ENCODE results near the gene PLK2.

GRCh38 chr5:58447226-58447625, 12.7 kb downstream of the PLK2 start:
- TF ChIP-seq POLR2AphosphoS5 (IDR thresholded peaks at IDR 0.05; ENCODE audit: low read depth, low read length) (no peak), TAF1 (IDR thresholded peaks at IDR 0.05; ENCODE audit: borderline replicate concordance, insufficient read depth, low read length) (no peak), REST (IDR thresholded peaks at IDR 0.05; ENCODE audit: insufficient read depth in 1 of 2, low read depth in 2 of 2, low read length in 2 of 2) (no peak)

Data from PFSK-1 (cell line).